OCI-LY7 (cell line): ENCODE data around the gene SLC5A9. TPM values are rescaled to one million over a fixed set of nuclear protein-coding genes. Genes with fewer than 3 reads are reported as not detected.
"Not testable (repeated sequence)": the region's sequence is repeated elsewhere in the genome, so short reads cannot be mapped to it uniquely, and the experiment has no call there.

ENCODE experiments used
- BruUV-seq: library from RNA; stranded (reverse); fragments of 400-500 nt; replicated peaks from 2 replicates; lab custom pipeline; 2021; lab: Mats Ljungman, UMichigan
- CTCF ChIA-PET: fragments of 300-600 bp; sonication (Branson Sonifier 250); formaldehyde crosslinking; loops from one replicate; lab custom pipeline; 2022; ENCODE audit warnings: antibody characterized with exemption; ENCODE audit not compliant: unreplicated experiment; lab: Charles Lee
- POLR2A ChIA-PET: fragments of 300-600 bp; sonication (Branson Sonifier 250); formaldehyde crosslinking; loops from one replicate; lab custom pipeline; 2022; ENCODE audit warnings: antibody characterized with exemption; lab: Charles Lee
- DNase-seq: peaks from one replicate; pipeline ENCODE4 v3.0.0-alpha.2; 2015; ENCODE audit warnings: low spot score
- H2AFZ ChIP-seq: fragments of 200-600 bp; sonication (generic), shearing (Covaris generic); 2 replicates; pipeline ENCODE4 v1.6.1; 2014; ENCODE audit warnings: mild to moderate bottlenecking, antibody characterized with exemption, low read length, moderate library complexity
- H3K27ac ChIP-seq: fragments of 200-600 bp; sonication (generic); 2 replicates; pipeline ENCODE4 v1.5.1; 2014; ENCODE audit warnings: mixed run types, low read depth, mild to moderate bottlenecking, moderate library complexity, low read length, inconsistent platforms; ENCODE audit not compliant: poor library complexity, severe bottlenecking
- H3K36me3 ChIP-seq: fragments of 200-600 bp; sonication (generic); 2 replicates; pipeline ENCODE4 v1.6.1; 2014; ENCODE audit warnings: mild to moderate bottlenecking, antibody characterized with exemption, low read length, moderate library complexity, mixed read lengths; ENCODE audit not compliant: insufficient read depth
- H3K4me1 ChIP-seq: fragments of 200-600 bp; sonication (generic); 2 replicates; pipeline ENCODE4 v1.5.1; 2014; ENCODE audit warnings: mild to moderate bottlenecking, low read length; ENCODE audit not compliant: insufficient read depth, poor library complexity, severe bottlenecking
- H3K4me2 ChIP-seq: fragments of 200-600 bp; sonication (generic); 2 replicates; pipeline ENCODE4 v1.6.1; 2014; ENCODE audit warnings: mild to moderate bottlenecking, low read length
- H3K4me3 ChIP-seq: fragments of 200-600 bp; sonication (generic); 2 replicates; pipeline ENCODE4 v1.5.1; 2014; ENCODE audit warnings: mild to moderate bottlenecking, low read depth, low read length; ENCODE audit not compliant: poor library complexity, severe bottlenecking
- H3K79me2 ChIP-seq: fragments of 200-600 bp; sonication (generic); 2 replicates; pipeline ENCODE4 v1.6.1; 2016; ENCODE audit warnings: low read depth, mild to moderate bottlenecking, low read length, moderate library complexity, mixed read lengths; ENCODE audit not compliant: insufficient read depth
- H3K9me2 ChIP-seq: fragments of 200-600 bp; sonication (generic); 2 replicates; pipeline ENCODE4 v1.6.1; 2016; ENCODE audit warnings: mild to moderate bottlenecking, low read length, mixed read lengths; ENCODE audit not compliant: insufficient read depth
- H3K9me3 ChIP-seq: fragments of 200-600 bp; sonication (generic); 2 replicates; pipeline ENCODE4 v1.6.1; 2014; ENCODE audit warnings: mild to moderate bottlenecking, mixed run types, low read length, mixed read lengths
- H4K20me1 ChIP-seq: fragments of 200-600 bp; sonication (generic); 2 replicates; pipeline ENCODE4 v1.6.1; 2014; ENCODE audit warnings: mild to moderate bottlenecking, antibody characterized with exemption, low read length, moderate library complexity, mixed read lengths; ENCODE audit not compliant: insufficient read depth
- CTCF ChIP-seq: fragments of 200-600 bp; sonication (generic); conservative IDR thresholded peaks from 2 replicates; pipeline ENCODE4 v1.5.1; 2014; ENCODE audit warnings: mild to moderate bottlenecking, antibody characterized with exemption, low read length, moderate library complexity, mixed read lengths
- EZH2phosphoT487 ChIP-seq: fragments of 200-600 bp; sonication (generic); IDR thresholded peaks from 2 replicates; pipeline ENCODE4 v1.6.1; 2018; ENCODE audit warnings: low read depth, borderline replicate concordance, mild to moderate bottlenecking, mixed run types, antibody characterized with exemption, low read length, moderate library complexity, mixed read lengths
- intact Hi-C: fragments of 100-400 bp; cut with micrococcal nuclease; formaldehyde crosslinking; loops from one replicate; pipeline ENCODE4 v1.10.0; 2022; ENCODE audit not compliant: unreplicated experiment
- total RNA-seq, 2 experiments: library from RNA; depleted of rRNA in 1 of 2; stranded (reverse); fragments of >200 nt in 1 of 2; shearing (Covaris generic) in 1 of 2; gene quantifications; 2 replicates each; pipeline ENCODE4 v1.2.3, GENCODE V29; 2014 to 2022

The SLC5A9 gene
- total RNA-seq, 2 experiments from 2014 or later = not detected

GRCh38 chr1:48207536-48208075 is 14.9 kb upstream of the SLC5A9 start:
- BruUV-seq = no TSS peak
- POLR2A ChIA-PET = no interaction called here
- no peak for TF ChIP-seq EZH2phosphoT487
- no peak for TF ChIP-seq CTCF
- no peaks in the 10 kb centered on the region for H3K4me1 ChIP-seq
- H3K27ac ChIP-seq = no peak overlapping the region
- no peak overlapping the region for H3K4me3 ChIP-seq
- H3K9me3 ChIP-seq = no peaks in the 10 kb centered on the region
- intact Hi-C loops = no loop called here
- no peaks in the 10 kb centered on the region for H3K36me3 ChIP-seq
- H3K79me2 ChIP-seq = no peaks in the 10 kb centered on the region
- CTCF ChIA-PET = no interaction called here
- no peak for DNase-seq
- H3K4me2 ChIP-seq = no peak overlapping the region
- H2AFZ ChIP-seq = no peak overlapping the region
- no peaks in the 10 kb centered on the region for H3K9me2 ChIP-seq
- no peaks in the 10 kb centered on the region for H4K20me1 ChIP-seq

- no peak overlapping the region for H2AFZ ChIP-seq
- BruUV-seq = no TSS peak
- no peaks in the 10 kb centered on the region for H3K4me1 ChIP-seq
- H3K4me3 ChIP-seq = no peak overlapping the region
- intact Hi-C loops = no loop called here
- H4K20me1 ChIP-seq = no peaks in the 10 kb centered on the region
- H3K36me3 ChIP-seq = no peaks in the 10 kb centered on the region
- CTCF ChIA-PET = no interaction called here
- TF ChIP-seq CTCF = no peak
- no peak for TF ChIP-seq EZH2phosphoT487
- H3K27ac ChIP-seq = no peak overlapping the region
- no peaks in the 10 kb centered on the region for H3K9me2 ChIP-seq
- no peak for DNase-seq
- H3K79me2 ChIP-seq = no peaks in the 10 kb centered on the region
- no peak overlapping the region for H3K4me2 ChIP-seq
- POLR2A ChIA-PET = no interaction called here
- no peaks in the 10 kb centered on the region for H3K9me3 ChIP-seq
Observed at GRCh38 chr1:48208251-48208650, 14.3 kb upstream of the SLC5A9 start.

GRCh38 chr1:48208652-48209051 is 13.9 kb upstream of the SLC5A9 start:
- TF ChIP-seq CTCF (no peak), EZH2phosphoT487 (no peak)
- Histone ChIP-seq H3K4me2 (no peak overlapping the region), H3K36me3 (no peaks in the 10 kb centered on the region), H3K9me3 (no peaks in the 10 kb centered on the region), H2AFZ (no peak overlapping the region), H3K27ac (no peak overlapping the region), H3K4me1 (no peaks in the 10 kb centered on the region), H3K79me2 (no peaks in the 10 kb centered on the region), H3K4me3 (no peak overlapping the region), H4K20me1 (no peaks in the 10 kb centered on the region), H3K9me2 (no peaks in the 10 kb centered on the region)
- no peak for DNase-seq
- intact Hi-C loops = no loop called here
- POLR2A ChIA-PET = no interaction called here
- BruUV-seq = no TSS peak
- CTCF ChIA-PET = no interaction called here

GRCh38 chr1:48213462-48213861 is 9.1 kb upstream of the SLC5A9 start:
- H3K4me3 ChIP-seq, H3K9me3 ChIP-seq, DNase-seq, H3K4me1 ChIP-seq, intact Hi-C loops, H3K27ac ChIP-seq, BruUV-seq, H3K79me2 ChIP-seq, H4K20me1 ChIP-seq, POLR2A ChIA-PET, H3K4me2 ChIP-seq, H2AFZ ChIP-seq, H3K36me3 ChIP-seq, H3K9me2 ChIP-seq, CTCF ChIA-PET: not testable (repeated sequence)
